NCI-H2196 treated with DMSO at 0.1 percent for 48 hours (cell line): ENCODE results near the gene SMIM31.

Experiments
- DNase-seq: peaks from one replicate; lab custom pipeline; 2025; ENCODE audit not compliant: unreplicated experiment; lab: John Stamatoyannopoulos, UW

SMIM31 gene

DNA sequence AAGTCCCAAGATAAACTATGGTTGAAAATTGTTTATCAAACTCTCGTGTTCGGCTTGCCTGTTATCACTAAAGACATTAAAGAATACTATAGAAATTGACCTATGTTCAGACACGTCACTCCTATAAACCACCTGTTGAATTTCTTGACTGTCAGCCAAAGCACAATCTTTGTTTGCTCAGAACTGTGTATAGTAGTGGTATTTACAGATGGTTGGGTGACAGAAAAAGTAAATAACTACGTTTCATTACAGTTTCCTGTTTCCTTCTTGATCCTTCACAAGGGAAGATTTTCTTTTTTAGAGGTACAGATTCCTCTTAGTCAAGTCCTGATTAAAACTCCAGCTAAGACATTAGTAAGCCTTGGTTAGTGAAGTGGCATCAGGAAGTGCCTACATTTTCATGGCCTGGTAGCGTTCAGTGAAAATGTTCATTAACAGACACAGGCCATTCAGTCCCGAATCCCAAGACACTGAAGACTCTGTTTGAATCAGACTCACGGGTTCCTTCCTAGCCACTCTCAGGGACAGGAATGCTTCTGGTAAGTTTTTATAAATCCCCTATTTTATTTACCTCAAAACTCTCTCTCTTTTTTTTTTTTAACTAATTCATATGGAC lies at the start of gene SMIM31:
SMIM31 (plus strand) TSS at position 259 of the 616 bp plus-strand sequence. CDS start 16,313 bp downstream, outside the sequence.
- DNase-seq: no peak

GRCh38 chr4:164706675-164707074 lies 47.3 kb upstream of the SMIM31 start:
- DNase-seq: no peak

GRCh38 chr4:164716901-164717300 lies 37.0 kb upstream of the SMIM31 start:
- DNase-seq: no peak

DNA sequence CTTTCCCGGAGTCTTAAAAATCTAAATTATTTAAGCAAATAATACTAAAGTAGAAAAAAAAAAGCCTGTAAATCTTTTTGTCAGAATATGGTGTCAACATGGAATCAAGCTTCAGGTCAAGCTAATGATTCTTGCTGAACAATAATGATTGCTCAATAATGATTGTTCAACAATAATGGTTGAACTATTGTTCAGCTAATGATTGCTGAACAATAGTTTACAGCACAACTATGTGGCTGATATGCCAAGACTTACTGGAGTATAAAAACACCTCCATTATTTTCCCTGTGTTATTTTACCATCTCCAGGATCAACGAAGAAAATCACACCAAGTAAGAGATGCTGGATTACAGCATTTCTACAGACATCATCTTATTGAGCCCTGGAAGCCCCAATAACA lies 35.1 kb upstream of the SMIM31 start:
- no peak for DNase-seq

DNA sequence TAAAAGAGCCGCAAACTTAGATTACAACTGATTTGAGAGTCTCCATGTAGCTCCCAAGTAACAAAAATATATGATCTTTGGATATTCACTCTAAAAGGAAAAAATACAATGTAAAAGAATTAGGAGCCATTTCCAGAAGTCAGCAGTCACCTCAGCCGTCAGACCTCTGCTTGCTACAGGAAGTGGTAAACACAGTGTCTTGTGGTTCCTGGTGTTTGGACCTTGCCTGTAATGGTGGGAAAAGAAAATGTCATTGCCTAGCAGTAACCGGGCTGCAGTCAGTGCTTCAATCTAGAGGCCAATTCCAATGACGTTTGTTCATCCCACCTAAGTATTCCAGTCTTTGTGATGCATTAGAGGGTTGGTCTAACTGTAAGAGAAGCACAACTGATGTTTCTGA lies 28.9 kb upstream of the SMIM31 start:
- no peak for DNase-seq

GRCh38 chr4:164730705-164731393 lies 23.1 kb upstream of the SMIM31 start:
- DNase-seq: no peak

DNA sequence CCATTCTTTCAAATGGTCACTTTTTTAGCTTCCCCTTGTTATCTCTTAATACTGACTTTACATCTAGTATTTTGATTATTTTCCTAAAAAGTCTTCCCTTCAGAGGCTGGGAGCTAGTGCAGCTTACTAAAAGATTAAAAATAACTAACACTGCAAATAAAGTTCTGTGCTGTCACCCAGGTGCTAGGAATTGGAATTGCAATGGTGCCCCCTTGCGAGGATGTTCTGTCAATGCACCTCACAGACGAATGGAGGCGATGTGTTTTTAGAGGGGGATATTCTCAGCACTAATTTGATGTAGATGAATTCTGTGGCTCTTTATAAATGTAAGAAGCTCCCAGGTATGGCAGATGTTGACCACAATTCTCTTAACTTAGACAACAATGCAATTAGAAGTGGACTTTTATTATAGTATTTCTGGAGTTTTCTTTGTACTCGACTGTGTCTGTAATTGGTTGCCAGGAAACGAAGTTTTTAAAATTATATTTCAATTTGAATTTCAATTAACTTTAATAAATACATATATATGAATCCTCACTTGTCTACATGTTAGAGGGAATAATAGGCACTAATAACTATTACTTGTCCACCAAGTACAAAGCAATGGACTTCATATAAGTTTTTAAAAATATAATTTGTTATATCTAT lies 22.0 kb upstream of the SMIM31 start:
- DNase-seq: no peak

GRCh38 chr4:164734484-164734883 lies 19.4 kb upstream of the SMIM31 start:
- no peak for DNase-seq

GRCh38 chr4:164748375-164748774 lies 5.6 kb upstream of the SMIM31 start:
- no peak for DNase-seq

- no peak for DNase-seq
These were observed 1.5 kb downstream of the SMIM31 start for GRCh38 chr4:164755432-164755831.

DNA sequence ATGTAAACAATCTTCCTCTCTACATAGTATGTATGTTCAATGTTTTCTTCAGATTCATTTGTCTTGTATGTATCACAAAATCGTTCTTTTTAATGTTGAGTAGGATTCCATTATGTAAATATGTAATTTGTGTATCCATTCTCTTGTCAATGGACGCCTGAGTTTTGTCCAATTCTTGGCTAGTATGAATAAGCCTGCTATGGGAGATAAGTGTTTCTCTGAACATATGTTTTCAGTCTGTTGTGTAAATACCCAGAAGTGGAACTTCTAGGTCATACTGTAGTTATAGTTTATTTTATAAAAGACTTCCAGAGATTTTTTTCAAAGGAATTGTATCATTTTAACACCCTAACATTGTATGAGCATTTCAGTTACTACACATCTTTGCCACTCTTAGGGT lies 2.8 kb downstream of the SMIM31 start:
- DNase-seq: no peak

GRCh38 chr4:164761241-164761640 lies 7.3 kb downstream of the SMIM31 start:
- no peak for DNase-seq

GRCh38 chr4:164761746-164762275 lies 7.9 kb downstream of the SMIM31 start:
- DNase-seq: no peak

GRCh38 chr4:164765096-164765495 lies 11.2 kb downstream of the SMIM31 start:
- no peak for DNase-seq

GRCh38 chr4:164765833-164766232 lies 11.9 kb downstream of the SMIM31 start:
- no peak for DNase-seq

GRCh38 chr4:164768516-164768915 lies 14.6 kb downstream of the SMIM31 start:
- DNase-seq: no peak

GRCh38 chr4:164770010-164770724 lies 16.2 kb downstream of the SMIM31 start:
- no peak for DNase-seq

DNA sequence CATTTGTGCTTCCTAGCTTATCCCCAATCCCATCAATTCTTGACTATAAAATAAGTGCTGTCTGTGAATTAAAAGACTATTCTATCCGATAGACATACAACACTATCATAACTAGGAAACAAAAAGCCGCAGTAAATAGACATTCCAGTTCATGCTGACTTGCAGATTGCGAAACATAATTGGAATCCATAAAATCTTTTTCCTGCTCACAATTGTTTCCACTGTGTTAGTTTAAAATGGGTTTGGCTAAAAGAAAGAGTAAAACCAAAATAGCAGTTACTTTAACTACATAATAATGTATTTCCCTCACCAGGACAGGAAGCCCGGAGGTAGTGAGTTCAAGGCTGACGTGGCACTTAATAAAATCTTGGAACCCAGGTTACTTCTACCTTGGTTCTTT lies 17.2 kb downstream of the SMIM31 start:
- DNase-seq: no peak

DNA sequence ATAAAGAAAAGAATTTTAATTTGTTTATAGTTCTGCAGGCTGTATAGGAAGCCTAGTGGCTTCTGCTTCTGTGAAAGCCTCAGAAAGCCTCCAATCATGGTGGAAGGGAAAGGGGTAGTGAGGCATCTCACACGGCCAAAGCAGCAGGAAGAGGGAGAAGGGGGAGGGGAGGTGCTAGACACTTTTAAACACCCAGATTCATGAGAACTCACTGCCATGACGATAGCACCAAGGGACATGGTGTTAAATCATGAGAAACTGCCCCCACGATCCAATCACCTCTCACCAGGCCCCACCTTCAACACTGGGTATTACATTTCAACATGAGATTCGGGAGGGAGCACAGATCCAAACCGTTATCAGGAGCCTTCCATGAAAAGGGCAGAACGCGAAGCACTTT lies 18.1 kb downstream of the SMIM31 start:
- no peak for DNase-seq

DNA sequence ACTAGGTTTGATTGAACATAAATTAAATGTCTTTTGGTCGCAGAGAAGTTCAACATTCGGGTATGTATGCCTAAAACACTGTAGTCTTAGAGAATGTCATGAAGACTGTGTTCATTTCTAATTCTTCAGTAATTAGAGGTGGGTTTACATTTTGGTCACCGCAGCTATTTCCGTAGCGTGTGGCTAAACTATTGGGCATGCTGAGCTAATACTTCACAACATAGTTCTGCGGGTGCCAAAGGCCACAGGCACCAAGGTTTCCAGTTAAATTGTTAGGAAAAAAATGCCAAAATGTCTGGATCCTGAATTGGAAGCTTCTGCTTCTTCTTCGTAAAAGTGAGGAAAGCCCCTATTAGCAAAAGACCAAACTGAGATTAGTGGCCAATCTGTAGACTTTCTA lies 25.1 kb downstream of the SMIM31 start:
- no peak for DNase-seq

GRCh38 chr4:164779811-164780216 lies 25.9 kb downstream of the SMIM31 start:
- no peak for DNase-seq
